HEK293 (cell line): ENCODE results near the gene INKA1.

Experiments
- CTCF ChIA-PET: fragments of 350-600 bp; formaldehyde crosslinking; extraction: SDS; loops from one replicate; lab custom pipeline; 2021; ENCODE audit warnings: antibody characterized with exemption; lab: Yijun Ruan, JAX
- POLR2A ChIA-PET: fragments of 300-600 bp; formaldehyde crosslinking; extraction: SDS; loops from one replicate; lab custom pipeline; 2020; ENCODE audit warnings: antibody characterized with exemption, inconsistent platforms; lab: Yijun Ruan, JAX
- H3K27ac ChIP-seq: fragments of 200-500 bp; sonication (Bioruptor generic); 2 replicates; pipeline ENCODE4 v1.5.1; 2014; ENCODE audit warnings: low read depth, low read length, control low read depth, inconsistent platforms; ENCODE audit errors: extremely low read depth
- H3K36me3 ChIP-seq, 2 experiments: fragments of 200-500 bp in 1 of 2; sonication (Bioruptor generic) in 1 of 2; 1 replicate in 1 of 2; 2 replicates in 1 of 2; pipeline ENCODE4 v1.5.1; 2014 to 2017; ENCODE audit warnings: inconsistent platforms in 2 of 2, low read length in 2 of 2; ENCODE audit not compliant: control insufficient read depth in 2 of 2, insufficient read depth in 1 of 2
- H3K4me1 ChIP-seq: fragments of 200-500 bp; sonication (Bioruptor generic); 2 replicates; pipeline ENCODE4 v1.5.1; 2014; ENCODE audit warnings: mild to moderate bottlenecking, low read length, inconsistent platforms; ENCODE audit not compliant: control insufficient read depth, insufficient read depth
- H3K4me3 ChIP-seq: 2 replicates; pipeline ENCODE4 v1.5.1; 2011; ENCODE audit warnings: low read depth, mild to moderate bottlenecking, control low read depth, low read length, moderate library complexity
- H3K9me3 ChIP-seq: fragments of 200-500 bp; sonication (Bioruptor generic); 2 replicates; pipeline ENCODE4 v1.5.1; 2014; ENCODE audit warnings: low read depth, low read length, inconsistent platforms; ENCODE audit not compliant: control insufficient read depth, insufficient read depth
- EGR2 ChIP-seq: fragments of 450-650 bp; formaldehyde crosslinking; IDR thresholded peaks from 2 replicates; pipeline ENCODE4 v1.5.1; 2016; ENCODE audit warnings: low read depth, missing biosample characterization, missing genetic modification characterization
- GLI2 ChIP-seq: fragments of 450-650 bp; formaldehyde crosslinking; IDR thresholded peaks from 2 replicates; pipeline ENCODE4; 2017; ENCODE audit warnings: missing biosample characterization, missing genetic modification characterization, low read depth, borderline replicate concordance
- KLF1 ChIP-seq: fragments of 450-650 bp; formaldehyde crosslinking; IDR thresholded peaks from 2 replicates; pipeline ENCODE4 v1.5.1; 2016; ENCODE audit warnings: missing biosample characterization, missing genetic modification characterization
- ZFHX2 ChIP-seq: fragments of 450-650 bp; formaldehyde crosslinking; conservative IDR thresholded peaks from 2 replicates; pipeline ENCODE4 v1.5.1; 2016; ENCODE audit warnings: missing biosample characterization, missing genetic modification characterization
- ZNF548 ChIP-seq: fragments of 450-650 bp; formaldehyde crosslinking; IDR thresholded peaks from 2 replicates; pipeline ENCODE4 v1.5.1; 2016; ENCODE audit warnings: missing biosample characterization, missing genetic modification characterization
- ZNF610 ChIP-seq: fragments of 450-650 bp; formaldehyde crosslinking; IDR thresholded peaks from 2 replicates; pipeline ENCODE4 v1.5.1; 2016; ENCODE audit warnings: missing biosample characterization, missing genetic modification characterization, borderline replicate concordance
- ZNF621 ChIP-seq: fragments of 450-650 bp; formaldehyde crosslinking; IDR thresholded peaks from 2 replicates; pipeline ENCODE4 v1.5.1; 2017; ENCODE audit warnings: missing biosample characterization, missing genetic modification characterization
- ZNF777 ChIP-seq: fragments of 450-650 bp; formaldehyde crosslinking; IDR thresholded peaks from 2 replicates; pipeline ENCODE4 v1.5.1; 2017; ENCODE audit warnings: missing biosample characterization, missing genetic modification characterization, borderline replicate concordance
- TF ChIP-seq, protein P1 (sequence below): fragments of 450-650 bp; formaldehyde crosslinking; IDR thresholded peaks from 2 replicates; pipeline ENCODE4 v1.5.1; 2016; ENCODE audit warnings: missing biosample characterization, missing genetic modification characterization
- TF ChIP-seq, protein P2 (sequence below): fragments of 450-650 bp; formaldehyde crosslinking; IDR thresholded peaks from 2 replicates; pipeline ENCODE4 v1.5.1; 2017; ENCODE audit warnings: missing biosample characterization, mild to moderate bottlenecking, missing genetic modification characterization, moderate library complexity
- TF ChIP-seq, protein P3 (sequence below): fragments of 450-650 bp; formaldehyde crosslinking; IDR thresholded peaks from 2 replicates; pipeline ENCODE4 v1.5.1; 2016; ENCODE audit warnings: missing biosample characterization, missing genetic modification characterization
- TF ChIP-seq, protein P4 (sequence below): fragments of 450-650 bp; formaldehyde crosslinking; IDR thresholded peaks from 2 replicates; pipeline ENCODE4 v1.5.1; 2017; ENCODE audit warnings: missing biosample characterization, missing genetic modification characterization

Gene INKA1

DNA sequence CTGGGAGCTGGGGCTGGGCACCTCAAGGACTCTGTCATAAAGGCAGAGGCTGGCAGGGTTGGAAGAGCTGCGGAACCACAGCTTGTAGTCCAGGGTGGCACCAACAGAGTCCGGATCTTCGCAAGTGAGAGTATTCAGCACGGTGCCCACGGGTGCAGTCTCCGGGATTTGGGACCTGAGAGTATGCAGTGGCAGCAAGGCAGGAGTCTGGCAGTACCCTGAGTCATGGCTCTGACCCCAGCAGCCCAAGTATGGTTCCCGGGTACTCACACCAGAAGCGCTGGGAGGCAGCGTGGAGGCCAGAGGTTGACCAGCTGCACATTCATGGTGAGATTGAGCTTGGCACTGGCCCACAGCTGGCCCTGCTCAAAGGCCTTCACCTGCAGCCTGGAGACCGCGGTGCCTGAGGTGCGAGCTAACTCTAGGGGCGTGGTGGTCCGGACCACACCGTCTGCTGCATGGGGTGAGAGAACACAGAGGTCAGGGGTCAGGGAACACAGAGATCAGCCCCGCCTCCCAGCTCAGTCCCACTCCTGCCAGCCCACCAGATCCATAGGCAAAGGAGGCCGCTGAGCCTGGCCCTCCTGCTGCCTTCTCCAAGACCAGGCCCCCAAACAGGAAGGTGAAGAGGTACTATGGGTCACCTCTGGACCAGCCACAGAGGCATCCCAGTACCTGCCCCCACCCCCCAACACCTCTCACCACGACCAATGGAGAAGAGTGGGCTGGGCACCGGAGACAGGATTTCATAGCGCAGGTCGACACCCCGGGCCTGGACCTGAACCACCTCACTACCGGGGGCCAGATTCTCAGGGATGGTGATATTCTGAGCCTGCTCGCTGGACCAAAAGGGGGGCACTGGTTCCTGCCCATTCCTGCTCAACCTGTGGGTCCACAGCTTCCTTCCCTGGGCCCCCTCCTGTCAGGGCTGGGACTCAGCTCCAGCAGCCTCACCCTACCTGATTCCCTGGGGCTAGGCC is 7.8 kb upstream of the INKA1 start (continued):
- TF ChIP-seq, protein P1, sequence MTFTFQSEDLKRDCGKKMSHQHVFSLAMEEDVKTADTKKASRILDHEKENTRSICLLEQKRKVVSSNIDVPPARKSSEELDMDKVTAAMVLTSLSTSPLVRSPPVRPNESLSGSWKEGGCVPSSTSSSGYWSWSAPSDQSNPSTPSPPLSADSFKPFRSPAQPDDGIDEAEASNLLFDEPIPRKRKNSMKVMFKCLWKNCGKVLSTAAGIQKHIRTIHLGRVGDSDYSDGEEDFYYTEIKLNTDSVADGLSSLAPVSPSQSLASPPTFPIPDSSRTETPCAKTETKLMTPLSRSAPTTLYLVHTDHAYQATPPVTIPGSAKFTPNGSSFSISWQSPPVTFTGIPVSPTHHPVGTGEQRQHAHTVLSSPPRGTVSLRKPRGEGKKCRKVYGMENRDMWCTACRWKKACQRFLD: no peak
- no peak for TF ChIP-seq ZNF777 (tag by site-specific recombination)
- TF ChIP-seq ZNF610 (tag by site-specific recombination): no peak
- no peak for TF ChIP-seq ZNF548
- TF ChIP-seq, protein P2, sequence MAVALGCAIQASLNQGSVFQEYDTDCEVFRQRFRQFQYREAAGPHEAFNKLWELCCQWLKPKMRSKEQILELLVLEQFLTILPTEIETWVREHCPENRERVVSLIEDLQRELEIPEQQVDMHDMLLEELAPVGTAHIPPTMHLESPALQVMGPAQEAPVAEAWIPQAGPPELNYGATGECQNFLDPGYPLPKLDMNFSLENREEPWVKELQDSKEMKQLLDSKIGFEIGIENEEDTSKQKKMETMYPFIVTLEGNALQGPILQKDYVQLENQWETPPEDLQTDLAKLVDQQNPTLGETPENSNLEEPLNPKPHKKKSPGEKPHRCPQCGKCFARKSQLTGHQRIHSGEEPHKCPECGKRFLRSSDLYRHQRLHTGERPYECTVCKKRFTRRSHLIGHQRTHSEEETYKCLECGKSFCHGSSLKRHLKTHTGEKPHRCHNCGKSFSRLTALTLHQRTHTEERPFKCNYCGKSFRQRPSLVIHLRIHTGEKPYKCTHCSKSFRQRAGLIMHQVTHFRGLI (tag by site-specific recombination): no peak
- TF ChIP-seq GLI2 (tag by site-specific recombination): no peak

DNA sequence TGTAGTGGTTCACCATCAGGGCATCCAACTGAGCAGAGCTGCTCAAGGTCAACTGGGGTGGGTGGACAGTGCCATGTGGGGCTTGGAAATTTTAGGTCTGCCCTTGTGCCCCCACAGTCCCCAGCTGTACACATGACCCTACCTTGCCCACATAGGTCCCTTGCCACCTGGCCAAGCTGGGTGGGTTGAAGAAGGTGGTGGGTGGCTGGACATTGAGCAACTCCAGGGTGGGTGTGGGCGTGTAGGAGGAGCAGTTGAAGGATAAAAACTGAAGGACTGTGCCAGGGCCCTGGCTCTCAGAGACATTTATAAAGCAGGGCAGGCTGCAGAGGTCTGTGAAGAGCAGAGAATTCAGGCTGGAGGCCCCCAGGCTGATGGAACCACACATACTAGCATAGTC is 4.0 kb upstream of the INKA1 start:
- H3K36me3 ChIP-seq: no peaks in the 10 kb centered on the region
- H3K9me3 ChIP-seq: no peaks in the 10 kb centered on the region
- ChIA-PET POLR2A (interaction anchor here (1.4 kb wide), 1 partner anchor 13 kb away, joined by 3 read pairs; the partner anchor contains the start of gene IP6K1), CTCF (interaction anchor here (0.6 kb wide), 2 partner anchors 13 to 373 kb away, joined by 3 read pairs; no protein-coding TSS in a partner anchor)
- no peak overlapping the region for H3K27ac ChIP-seq
- no peaks in the 10 kb centered on the region for H3K4me1 ChIP-seq
- no peak overlapping the region for H3K4me3 ChIP-seq
- TF ChIP-seq ZNF621 (tag by site-specific recombination) (no peak), ZFHX2 (peak; percentile 95), EGR2 (tag by site-specific recombination) (peak; percentile 90)

DNA sequence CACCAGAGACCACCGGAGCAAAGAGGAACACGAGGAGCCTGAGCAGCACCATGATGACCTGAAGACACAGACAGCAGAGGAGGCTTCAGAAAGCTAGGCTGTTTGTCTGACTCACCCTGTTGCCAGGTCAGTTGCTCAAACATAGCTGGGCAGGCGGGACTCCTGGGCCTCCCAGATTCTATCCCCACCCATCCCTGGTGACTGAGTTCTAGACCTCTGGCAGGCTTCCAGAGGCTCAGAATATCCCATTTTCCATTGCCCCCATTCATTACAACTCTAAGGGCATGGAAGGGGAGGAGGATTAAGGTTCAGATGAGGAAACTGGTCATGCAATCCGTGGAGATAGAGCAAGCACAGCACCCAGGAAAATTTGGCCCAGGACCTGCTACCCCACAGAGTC is 3.3 kb upstream of the INKA1 start, which contains the start of gene CDHR4:
Gene CDHR4 (minus strand): TSS at position 113 of the 400 bp plus-strand sequence. CDS start 61 bp downstream, at position 52.
- Histone ChIP-seq H3K36me3 (no peaks in the 10 kb centered on the region), H3K4me3 (no peak within 1 kb of the TSS), H3K4me1 (no peaks in the 10 kb centered on the region), H3K9me3 (no peaks in the 10 kb centered on the region), H3K27ac (no peak within 1 kb of the TSS)
- ChIA-PET POLR2A (interaction anchor here (1.4 kb wide), 1 partner anchor 13 kb away, joined by 3 read pairs; the partner anchor contains the start of gene IP6K1), CTCF (interaction anchor here (0.6 to 0.9 kb wide), 3 partner anchors 12 to 372 kb away, joined by 3 read pairs; no protein-coding TSS in a partner anchor)
- TF ChIP-seq, protein P3, sequence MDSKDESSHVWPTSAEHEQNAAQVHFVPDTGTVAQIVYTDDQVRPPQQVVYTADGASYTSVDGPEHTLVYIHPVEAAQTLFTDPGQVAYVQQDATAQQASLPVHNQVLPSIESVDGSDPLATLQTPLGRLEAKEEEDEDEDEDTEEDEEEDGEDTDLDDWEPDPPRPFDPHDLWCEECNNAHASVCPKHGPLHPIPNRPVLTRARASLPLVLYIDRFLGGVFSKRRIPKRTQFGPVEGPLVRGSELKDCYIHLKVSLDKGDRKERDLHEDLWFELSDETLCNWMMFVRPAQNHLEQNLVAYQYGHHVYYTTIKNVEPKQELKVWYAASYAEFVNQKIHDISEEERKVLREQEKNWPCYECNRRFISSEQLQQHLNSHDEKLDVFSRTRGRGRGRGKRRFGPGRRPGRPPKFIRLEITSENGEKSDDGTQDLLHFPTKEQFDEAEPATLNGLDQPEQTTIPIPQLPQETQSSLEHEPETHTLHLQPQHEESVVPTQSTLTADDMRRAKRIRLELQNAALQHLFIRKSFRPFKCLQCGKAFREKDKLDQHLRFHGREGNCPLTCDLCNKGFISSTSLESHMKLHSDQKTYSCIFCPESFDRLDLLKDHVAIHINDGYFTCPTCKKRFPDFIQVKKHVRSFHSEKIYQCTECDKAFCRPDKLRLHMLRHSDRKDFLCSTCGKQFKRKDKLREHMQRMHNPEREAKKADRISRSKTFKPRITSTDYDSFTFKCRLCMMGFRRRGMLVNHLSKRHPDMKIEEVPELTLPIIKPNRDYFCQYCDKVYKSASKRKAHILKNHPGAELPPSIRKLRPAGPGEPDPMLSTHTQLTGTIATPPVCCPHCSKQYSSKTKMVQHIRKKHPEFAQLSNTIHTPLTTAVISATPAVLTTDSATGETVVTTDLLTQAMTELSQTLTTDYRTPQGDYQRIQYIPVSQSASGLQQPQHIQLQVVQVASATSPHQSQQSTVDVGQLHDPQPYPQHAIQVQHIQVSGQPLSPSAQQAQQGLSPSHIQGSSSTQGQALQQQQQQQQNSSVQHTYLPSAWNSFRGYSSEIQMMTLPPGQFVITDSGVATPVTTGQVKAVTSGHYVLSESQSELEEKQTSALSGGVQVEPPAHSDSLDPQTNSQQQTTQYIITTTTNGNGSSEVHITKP (tag by site-specific recombination): peak; percentile 55
- TF ChIP-seq, protein P2 (tag by site-specific recombination): peak; percentile 28; the same call in 1 of the 2 replicates
- TF ChIP-seq KLF1 (tag by site-specific recombination): 0 out of 2 replicates have a peak, but pooled peaks have one; percentile 33
- TF ChIP-seq, protein P4, sequence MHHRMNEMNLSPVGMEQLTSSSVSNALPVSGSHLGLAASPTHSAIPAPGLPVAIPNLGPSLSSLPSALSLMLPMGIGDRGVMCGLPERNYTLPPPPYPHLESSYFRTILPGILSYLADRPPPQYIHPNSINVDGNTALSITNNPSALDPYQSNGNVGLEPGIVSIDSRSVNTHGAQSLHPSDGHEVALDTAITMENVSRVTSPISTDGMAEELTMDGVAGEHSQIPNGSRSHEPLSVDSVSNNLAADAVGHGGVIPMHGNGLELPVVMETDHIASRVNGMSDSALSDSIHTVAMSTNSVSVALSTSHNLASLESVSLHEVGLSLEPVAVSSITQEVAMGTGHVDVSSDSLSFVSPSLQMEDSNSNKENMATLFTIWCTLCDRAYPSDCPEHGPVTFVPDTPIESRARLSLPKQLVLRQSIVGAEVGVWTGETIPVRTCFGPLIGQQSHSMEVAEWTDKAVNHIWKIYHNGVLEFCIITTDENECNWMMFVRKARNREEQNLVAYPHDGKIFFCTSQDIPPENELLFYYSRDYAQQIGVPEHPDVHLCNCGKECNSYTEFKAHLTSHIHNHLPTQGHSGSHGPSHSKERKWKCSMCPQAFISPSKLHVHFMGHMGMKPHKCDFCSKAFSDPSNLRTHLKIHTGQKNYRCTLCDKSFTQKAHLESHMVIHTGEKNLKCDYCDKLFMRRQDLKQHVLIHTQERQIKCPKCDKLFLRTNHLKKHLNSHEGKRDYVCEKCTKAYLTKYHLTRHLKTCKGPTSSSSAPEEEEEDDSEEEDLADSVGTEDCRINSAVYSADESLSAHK: no peak
